Panc1 (cell line): Measurements from ENCODE around the gene SH2D6. TPM values are rescaled to one million over a fixed set of nuclear protein-coding genes. Genes with fewer than 3 reads are reported as not detected.
"Not testable (repeated sequence)": the region's sequence is repeated elsewhere in the genome, so short reads cannot be mapped to it uniquely, and the experiment has no call there.

Source experiments
- ATAC-seq: fragments of 200-7000 bp; cut with Tn5 transposase; 2 replicates; pipeline ENCODE4 v1.9.1; 2020; ENCODE audit warnings: mild to moderate bottlenecking, moderate library complexity
- BruUV-seq: library from RNA; stranded (reverse); fragments of 400-500 nt; replicated peaks from 2 replicates; lab custom pipeline; 2021; lab: Mats Ljungman, UMichigan
- CTCF ChIA-PET: fragments of 300-600 bp; sonication (Branson Sonifier 250); formaldehyde crosslinking; loops from one replicate; lab custom pipeline; 2022; ENCODE audit warnings: antibody characterized with exemption; lab: Charles Lee
- POLR2A ChIA-PET: fragments of 300-600 bp; sonication (Branson Sonifier 250); formaldehyde crosslinking; loops from one replicate; lab custom pipeline; 2022; ENCODE audit warnings: antibody characterized with exemption; lab: Charles Lee
- DNase-seq: peaks from one replicate; pipeline ENCODE4 v3.0.0-alpha.2; 2010; ENCODE audit warnings: low read depth, low spot score
- H3K27ac ChIP-seq: 2 replicates; pipeline ENCODE4 v1.5.1; 2011; ENCODE audit warnings: mild to moderate bottlenecking, low read length, inconsistent platforms
- H3K27me3 ChIP-seq: fragments of 200-500 bp; sonication (Bioruptor generic); 2 replicates; pipeline ENCODE4 v1.6.0; 2014; ENCODE audit warnings: low read length, inconsistent platforms; ENCODE audit not compliant: control insufficient read depth, insufficient read depth
- H3K36me3 ChIP-seq: fragments of 200-500 bp; sonication (Bioruptor generic); 2 replicates; pipeline ENCODE4 v1.5.1; 2014; ENCODE audit warnings: inconsistent platforms, mild to moderate bottlenecking, low read length, moderate library complexity; ENCODE audit not compliant: control insufficient read depth, insufficient read depth
- H3K4me1 ChIP-seq: 2 replicates; pipeline ENCODE4 v1.5.1; 2011; ENCODE audit warnings: inconsistent platforms, mild to moderate bottlenecking, low read length, moderate library complexity; ENCODE audit not compliant: control insufficient read depth, insufficient read depth
- H3K4me3 ChIP-seq, 2 experiments: 2 replicates each; pipeline ENCODE4 v1.5.1; 2011 to 2012; ENCODE audit warnings: low read depth in 2 of 2, low read length in 2 of 2, mild to moderate bottlenecking in 2 of 2, inconsistent platforms in 1 of 2, moderate library complexity in 1 of 2
- H3K9me3 ChIP-seq: fragments of 200-500 bp; sonication (Bioruptor generic); 2 replicates; pipeline ENCODE4 v1.5.1; 2014; ENCODE audit warnings: low read depth, mild to moderate bottlenecking, inconsistent platforms, low read length, moderate library complexity; ENCODE audit not compliant: control insufficient read depth, insufficient read depth
- CTCF ChIP-seq: fragments of 450-650 bp; IDR thresholded peaks from 2 replicates; pipeline ENCODE4 v1.5.1; 2017; ENCODE audit warnings: mild to moderate bottlenecking
- POLR2AphosphoS5 ChIP-seq: IDR thresholded peaks from 2 replicates; pipeline ENCODE4 v1.6.1; 2012; ENCODE audit warnings: mild to moderate bottlenecking, low read depth, low read length, moderate library complexity
- REST ChIP-seq, 2 experiments: IDR thresholded peaks; 2 replicates each; pipeline ENCODE4 v1.6.1; 2011 to 2012; ENCODE audit warnings: low read depth in 2 of 2, control low read depth in 1 of 2, low read length in 1 of 2, mild to moderate bottlenecking in 1 of 2, moderate library complexity in 1 of 2; ENCODE audit not compliant: insufficient read depth in 1 of 2
- SIN3A ChIP-seq: IDR thresholded peaks from 2 replicates; pipeline ENCODE4 v1.6.1; 2012; ENCODE audit warnings: low read depth, mild to moderate bottlenecking, low read length, moderate library complexity, borderline replicate concordance; ENCODE audit not compliant: insufficient read depth
- TCF7L2 ChIP-seq: IDR thresholded peaks from 2 replicates; pipeline ENCODE4 v1.6.1; 2011; ENCODE audit warnings: mild to moderate bottlenecking, low read depth, low read length, inconsistent platforms
- in situ Hi-C: cut with HindIII; loops from 2 replicates; pipeline ENCODE4 v1.10.0; 2016; ENCODE audit warnings: low sequenced_read_pairs, low pct_unique_long_range_greater_than_20kb
- intact Hi-C: fragments of 100-400 bp; cut with micrococcal nuclease; formaldehyde crosslinking; loops from one replicate; pipeline ENCODE4 v1.10.0; 2022; ENCODE audit not compliant: unreplicated experiment
- total RNA-seq: library from RNA; stranded (reverse); gene quantifications from one replicate; pipeline ENCODE4 v1.2.1, GENCODE V29; 2021; ENCODE audit not compliant: unreplicated experiment

Gene SH2D6
- total RNA-seq, 1 experiment from 2014 or later: 3.3 TPM

GRCh38 chr2:85378257-85378656, 40.3 kb upstream of the SH2D6 start:
- BruUV-seq: no TSS peak
- no peak overlapping the region for H3K4me3 ChIP-seq
- no peaks in the 10 kb centered on the region for H3K9me3 ChIP-seq
- in situ Hi-C loops: no loop called here
- CTCF ChIA-PET: interaction anchor here (1.4 kb wide), 1 partner anchor 174 kb away, joined by 5 read pairs; no protein-coding TSS in a partner anchor
- no peaks in the 10 kb centered on the region for H3K4me1 ChIP-seq
- H3K36me3 ChIP-seq: peaks cover 6% of the 10 kb centered on the region; the same call in 1 of the 2 replicates
- no peak for ATAC-seq
- H3K27me3 ChIP-seq: no peaks in the 10 kb centered on the region
- TF ChIP-seq TCF7L2 (no peak), SIN3A (no peak), POLR2AphosphoS5 (no peak), REST (IDR thresholded peaks at IDR 0.05; ENCODE audit: insufficient read depth in 1 of 2, low read depth in 2 of 2, low read length in 1 of 2) (no peak), CTCF (no peak)
- POLR2A ChIA-PET: no interaction called here
- no peak overlapping the region for H3K27ac ChIP-seq
- no peak for DNase-seq
- intact Hi-C loops: no loop called here

- Histone ChIP-seq H3K4me1 (no peaks in the 10 kb centered on the region), H3K27me3 (no peaks in the 10 kb centered on the region), H3K27ac (no peak overlapping the region), H3K36me3 (peaks cover 6% of the 10 kb centered on the region; the same call in 1 of the 2 replicates), H3K9me3 (no peaks in the 10 kb centered on the region), H3K4me3 (no peak overlapping the region)
- no peak for DNase-seq
- no TSS peak for BruUV-seq
- CTCF ChIA-PET: no interaction called here
- intact Hi-C loops: no loop called here
- no peak for TF ChIP-seq REST (IDR thresholded peaks at IDR 0.05; ENCODE audit: insufficient read depth in 1 of 2, low read depth in 2 of 2, low read length in 1 of 2)
- no peak for TF ChIP-seq POLR2AphosphoS5
- no peak for TF ChIP-seq SIN3A
- no peak for TF ChIP-seq CTCF
- no peak for TF ChIP-seq TCF7L2
- in situ Hi-C loops: no loop called here
- no peak for ATAC-seq
- POLR2A ChIA-PET: no interaction called here
Measured at GRCh38 chr2:85380048-85380447, 38.5 kb upstream of the SH2D6 start.

GRCh38 chr2:85383151-85383550, 35.4 kb upstream of the SH2D6 start:
- CTCF ChIA-PET, H3K27ac ChIP-seq: not testable (repeated sequence)

More at GRCh38 chr2:85383151-85383550, 35.4 kb upstream of the SH2D6 start:
- H3K27me3 ChIP-seq, H3K4me3 ChIP-seq, in situ Hi-C loops, ATAC-seq, H3K9me3 ChIP-seq, DNase-seq, H3K36me3 ChIP-seq, H3K4me1 ChIP-seq, intact Hi-C loops, BruUV-seq: not testable (repeated sequence)
- POLR2A ChIA-PET: interaction anchor here (0.6 to 0.7 kb wide), 3 partner anchors 18 to 234 kb away, joined by 4 to 5 read pairs (median 5); no protein-coding TSS in a partner anchor
